Neuron (in vitro differentiated cells): ENCODE results near the gene SLC29A3.

Experiments
- H2AFZ ChIP-seq: one replicate; pipeline ENCODE4 v1.6.1; 2013; ENCODE audit warnings: low read depth, mild to moderate bottlenecking, inconsistent platforms, low read length, moderate library complexity
- H3K27me3 ChIP-seq: one replicate; pipeline ENCODE4 v1.6.1; 2013; ENCODE audit warnings: low read length; ENCODE audit not compliant: insufficient read depth
- H3K36me3 ChIP-seq: one replicate; pipeline ENCODE4 v1.6.1; 2013; ENCODE audit warnings: low read length; ENCODE audit not compliant: insufficient read depth
- H3K4me1 ChIP-seq: one replicate; pipeline ENCODE4 v1.6.1; 2013; ENCODE audit warnings: low read length; ENCODE audit not compliant: insufficient read depth
- H3K4me3 ChIP-seq: 2 replicates; pipeline ENCODE4 v1.5.1; 2013; ENCODE audit warnings: mild to moderate bottlenecking, low read length, moderate library complexity
- H3K9me3 ChIP-seq: one replicate; pipeline ENCODE4 v1.6.1; 2013; ENCODE audit warnings: low read length

The SLC29A3 gene

DNA sequence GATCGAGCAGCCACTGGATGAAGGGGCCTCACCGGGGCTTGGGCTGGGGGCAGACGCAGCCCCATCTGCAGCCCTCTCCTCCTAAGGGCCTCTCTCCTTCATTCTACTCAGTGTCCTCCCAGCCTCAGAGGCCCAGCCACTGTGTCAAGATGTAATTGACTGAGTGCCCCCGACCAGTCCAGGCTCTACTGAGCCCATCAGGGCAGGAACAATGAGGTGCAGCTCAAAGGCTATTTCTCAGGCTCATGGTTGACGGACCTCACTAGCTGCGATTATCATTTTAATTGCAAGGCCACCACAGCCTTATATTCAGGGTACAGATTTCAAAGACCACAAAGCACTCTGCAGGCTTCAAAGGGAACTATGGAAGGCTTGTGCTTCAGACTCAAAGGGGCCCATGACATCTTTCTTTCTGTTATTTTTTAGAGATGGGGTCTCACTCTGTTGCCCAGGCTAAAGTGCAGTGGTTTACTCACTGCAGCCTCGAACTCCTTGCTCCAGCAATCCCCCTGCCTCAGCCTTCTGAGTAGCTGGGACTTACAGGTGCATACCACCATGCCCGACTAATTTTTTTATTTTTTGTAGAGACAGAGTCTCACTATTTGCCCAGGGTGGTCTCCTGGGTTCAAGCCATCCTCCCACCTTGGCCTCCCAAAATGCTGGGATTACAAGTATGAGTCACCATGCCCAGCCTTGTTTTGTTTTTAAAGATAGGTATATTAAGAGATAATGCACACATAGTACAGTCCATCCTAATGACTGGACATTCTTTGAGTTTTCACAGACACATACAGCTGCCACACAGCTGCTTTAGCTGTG, 23.7 kb downstream of the SLC29A3 start:
- Histone ChIP-seq H2AFZ (no peak overlapping the region), H3K4me3 (no peak overlapping the region), H3K27me3 (no peaks in the 10 kb centered on the region), H3K4me1 (peaks cover 52% of the 10 kb centered on the region), H3K9me3 (no peaks in the 10 kb centered on the region), H3K36me3 (no peaks in the 10 kb centered on the region)

GRCh38 chr10:71343392-71343773, 24.3 kb downstream of the SLC29A3 start:
- no peak overlapping the region for H3K4me3 ChIP-seq
- H3K9me3 ChIP-seq = no peaks in the 10 kb centered on the region
- no peak overlapping the region for H2AFZ ChIP-seq
- no peaks in the 10 kb centered on the region for H3K36me3 ChIP-seq
- H3K27me3 ChIP-seq = no peaks in the 10 kb centered on the region
- peaks cover 52% of the 10 kb centered on the region for H3K4me1 ChIP-seq

- Histone ChIP-seq H3K4me3 (no peak overlapping the region), H2AFZ (no peak overlapping the region), H3K36me3 (no peaks in the 10 kb centered on the region), H3K9me3 (no peaks in the 10 kb centered on the region), H3K27me3 (no peaks in the 10 kb centered on the region), H3K4me1 (peaks cover 52% of the 10 kb centered on the region)
Measured at GRCh38 chr10:71344154-71344925, 25.3 kb downstream of the SLC29A3 start.

DNA sequence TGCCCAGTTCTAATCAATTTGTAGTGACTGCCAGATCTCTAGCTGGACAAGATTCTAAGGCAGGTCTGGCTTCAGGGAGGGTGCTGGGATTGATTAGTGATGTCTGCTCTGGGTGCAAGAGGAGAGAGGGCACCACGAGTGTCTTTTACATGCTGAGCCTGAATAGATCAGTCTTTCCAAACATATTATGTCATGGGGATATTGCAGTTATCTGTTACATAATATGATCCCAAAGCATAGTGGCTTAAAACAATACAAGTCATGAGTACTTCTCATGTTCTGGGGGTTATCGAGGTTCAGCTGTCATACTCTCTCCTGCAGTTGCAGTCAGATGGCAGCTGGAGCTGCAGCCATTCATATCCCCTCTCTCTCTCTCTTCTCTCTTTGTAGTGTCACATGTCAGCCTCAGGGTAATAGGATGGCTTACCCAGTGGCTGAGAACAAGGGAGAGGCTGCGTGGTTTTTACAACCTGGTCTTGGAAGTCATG, 26.0 kb downstream of the SLC29A3 start:
- no peaks in the 10 kb centered on the region for H3K36me3 ChIP-seq
- no peaks in the 10 kb centered on the region for H3K9me3 ChIP-seq
- H3K4me1 ChIP-seq = peaks cover 52% of the 10 kb centered on the region
- H3K4me3 ChIP-seq = no peak overlapping the region
- H2AFZ ChIP-seq = peak overlapping the region; percentile 1
- no peaks in the 10 kb centered on the region for H3K27me3 ChIP-seq

- H2AFZ ChIP-seq = no peak overlapping the region
- H3K36me3 ChIP-seq = no peaks in the 10 kb centered on the region
- no peak overlapping the region for H3K4me3 ChIP-seq
- peaks cover 52% of the 10 kb centered on the region for H3K4me1 ChIP-seq
- no peaks in the 10 kb centered on the region for H3K9me3 ChIP-seq
- H3K27me3 ChIP-seq = no peaks in the 10 kb centered on the region
Measured at GRCh38 chr10:71345694-71346093, 26.6 kb downstream of the SLC29A3 start.

DNA sequence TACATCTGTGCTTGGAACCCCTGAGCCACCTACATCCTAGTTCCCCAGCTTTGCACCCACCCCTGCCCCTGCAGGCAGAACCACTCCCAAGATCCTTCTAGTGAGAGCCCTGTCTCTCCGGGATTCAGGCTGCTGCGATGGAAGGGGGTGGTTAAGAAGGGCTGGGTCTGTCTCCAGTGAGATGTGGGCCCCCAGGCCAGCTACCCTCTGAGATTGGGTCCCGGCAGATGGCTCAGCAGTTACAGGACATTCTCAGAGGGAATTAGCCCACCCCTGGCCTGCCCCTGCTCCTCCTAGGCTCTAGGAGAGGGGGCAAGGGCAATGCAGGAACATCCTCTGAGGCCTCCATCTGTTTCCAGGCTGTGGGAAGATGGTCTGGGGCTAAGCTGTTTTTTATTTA, 27.7 kb downstream of the SLC29A3 start:
- H3K4me1 ChIP-seq = peaks cover 43% of the 10 kb centered on the region
- H3K9me3 ChIP-seq = no peaks in the 10 kb centered on the region
- H3K4me3 ChIP-seq = no peak overlapping the region
- H3K36me3 ChIP-seq = no peaks in the 10 kb centered on the region
- H2AFZ ChIP-seq = no peak overlapping the region
- no peaks in the 10 kb centered on the region for H3K27me3 ChIP-seq

DNA sequence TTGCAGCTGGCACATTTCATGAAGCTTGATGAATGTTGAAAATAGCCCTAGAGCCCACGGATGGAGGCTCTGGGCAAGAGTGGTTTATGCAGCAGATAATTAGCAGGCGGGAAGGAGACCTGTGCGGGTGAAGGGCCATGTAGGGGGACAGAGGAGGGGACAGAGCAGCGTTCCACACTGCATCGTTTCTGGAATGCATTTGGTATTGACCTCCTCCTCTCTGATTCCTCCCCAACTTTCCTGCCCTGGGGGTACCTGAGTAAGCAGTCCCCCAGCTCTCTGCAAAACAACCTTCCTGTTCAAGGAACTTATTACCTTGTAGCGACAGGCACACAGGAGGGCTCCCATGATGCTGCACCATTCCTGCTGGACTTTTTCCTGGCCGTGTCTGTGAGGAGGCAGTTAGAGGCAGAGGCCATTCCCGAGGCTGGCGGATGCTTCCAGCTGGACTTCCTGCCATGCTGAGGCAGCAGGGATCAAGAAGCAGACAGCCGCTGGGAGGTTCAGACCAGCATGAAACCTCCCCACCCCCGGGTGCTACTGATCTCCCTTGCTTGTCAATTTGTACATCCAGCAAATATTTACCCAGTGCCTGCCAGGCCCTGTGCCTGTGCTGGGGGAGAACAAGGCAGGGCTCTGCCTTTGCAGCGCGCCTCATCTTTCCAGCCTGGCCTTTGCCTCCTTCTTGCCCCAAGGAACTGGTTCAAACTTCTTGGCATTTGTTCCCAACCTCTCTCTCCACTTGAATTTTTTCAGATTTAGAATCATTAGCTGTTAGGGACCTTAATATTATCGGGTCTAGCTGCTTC, 28.7 kb downstream of the SLC29A3 start:
- Histone ChIP-seq H3K4me3 (no peak overlapping the region), H3K4me1 (peaks cover 33% of the 10 kb centered on the region), H3K9me3 (no peaks in the 10 kb centered on the region), H3K27me3 (no peaks in the 10 kb centered on the region), H2AFZ (no peak overlapping the region), H3K36me3 (no peaks in the 10 kb centered on the region)

DNA sequence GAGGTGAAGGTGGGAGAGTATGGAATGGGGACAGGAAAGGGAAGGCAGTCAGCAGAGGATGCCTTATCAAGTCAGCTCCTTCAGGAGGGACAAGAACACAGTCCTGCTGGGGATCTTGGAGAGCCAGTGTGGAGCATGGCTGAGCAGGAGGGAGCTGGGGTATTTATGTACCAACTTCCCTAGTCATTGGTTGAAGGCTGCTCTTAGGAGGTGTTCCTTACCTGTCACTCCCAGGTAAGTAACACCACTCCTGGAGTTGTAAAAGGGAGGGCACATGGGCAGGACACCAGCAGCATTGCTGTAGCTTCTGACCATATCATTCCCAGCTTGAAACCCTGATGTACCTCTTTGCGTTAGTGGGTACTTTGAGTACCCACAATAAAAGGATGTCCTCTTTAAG, 29.8 kb downstream of the SLC29A3 start:
- Histone ChIP-seq H2AFZ (no peak overlapping the region), H3K9me3 (no peaks in the 10 kb centered on the region), H3K36me3 (no peaks in the 10 kb centered on the region)

DNA sequence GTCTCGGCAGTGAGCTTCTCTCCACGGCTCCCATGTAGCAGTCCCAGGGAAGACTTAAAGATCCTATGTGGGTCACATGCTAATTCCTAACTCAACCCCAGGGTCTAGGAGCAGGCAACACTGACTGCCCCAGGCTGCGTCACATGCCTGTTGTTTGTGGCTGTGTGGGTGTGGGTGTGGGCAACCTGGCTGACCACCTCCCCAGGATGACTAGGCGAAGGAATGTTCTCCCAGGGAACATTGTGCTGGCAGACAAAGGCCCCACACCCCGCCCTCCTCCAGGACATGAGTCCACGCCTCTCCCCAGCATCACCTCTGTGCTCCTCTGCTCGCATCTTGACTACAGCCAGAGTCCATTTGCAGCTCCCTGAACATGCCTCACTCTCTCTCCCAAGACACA, 30.3 kb downstream of the SLC29A3 start:
- no peak overlapping the region for H3K4me3 ChIP-seq
- H3K9me3 ChIP-seq = no peaks in the 10 kb centered on the region
- no peaks in the 10 kb centered on the region for H3K36me3 ChIP-seq
- peaks cover 16% of the 10 kb centered on the region for H3K4me1 ChIP-seq
- no peaks in the 10 kb centered on the region for H3K27me3 ChIP-seq
- H2AFZ ChIP-seq = no peak overlapping the region

More for the DNA sequence above, 29.8 kb downstream of the SLC29A3 start:
- peaks cover 22% of the 10 kb centered on the region for H3K4me1 ChIP-seq
- no peak overlapping the region for H3K4me3 ChIP-seq
- no peaks in the 10 kb centered on the region for H3K27me3 ChIP-seq

DNA sequence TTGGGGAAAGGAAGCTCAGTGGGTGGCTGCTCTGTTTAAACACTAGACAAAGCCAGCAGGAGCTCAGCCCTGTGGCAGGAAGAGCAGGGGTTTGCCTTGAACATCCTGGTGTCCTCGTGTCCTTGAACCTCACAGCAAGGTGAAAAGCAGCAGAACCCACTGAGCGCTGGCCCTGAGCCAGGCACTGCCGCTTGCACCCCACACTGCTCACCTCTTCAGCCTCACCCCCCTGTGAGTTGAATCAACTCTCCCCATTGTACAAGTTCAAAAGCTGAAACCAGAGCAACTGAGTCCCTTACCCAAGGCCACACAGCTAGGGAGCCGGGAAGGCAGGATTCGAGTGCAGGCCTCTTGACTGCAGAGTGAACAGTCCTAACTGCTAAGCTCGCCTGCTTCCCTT, 32.0 kb downstream of the SLC29A3 start:
- H2AFZ ChIP-seq = no peak overlapping the region
- no peaks in the 10 kb centered on the region for H3K9me3 ChIP-seq
- H3K4me1 ChIP-seq = no peaks in the 10 kb centered on the region
- H3K27me3 ChIP-seq = no peaks in the 10 kb centered on the region
- H3K36me3 ChIP-seq = no peaks in the 10 kb centered on the region
- no peak overlapping the region for H3K4me3 ChIP-seq

- no peaks in the 10 kb centered on the region for H3K27me3 ChIP-seq
- H2AFZ ChIP-seq = no peak overlapping the region
- H3K4me3 ChIP-seq = no peak overlapping the region
- H3K4me1 ChIP-seq = no peaks in the 10 kb centered on the region
- no peaks in the 10 kb centered on the region for H3K36me3 ChIP-seq
- H3K9me3 ChIP-seq = no peaks in the 10 kb centered on the region
Measured at GRCh38 chr10:71351628-71352319, 32.7 kb downstream of the SLC29A3 start.

DNA sequence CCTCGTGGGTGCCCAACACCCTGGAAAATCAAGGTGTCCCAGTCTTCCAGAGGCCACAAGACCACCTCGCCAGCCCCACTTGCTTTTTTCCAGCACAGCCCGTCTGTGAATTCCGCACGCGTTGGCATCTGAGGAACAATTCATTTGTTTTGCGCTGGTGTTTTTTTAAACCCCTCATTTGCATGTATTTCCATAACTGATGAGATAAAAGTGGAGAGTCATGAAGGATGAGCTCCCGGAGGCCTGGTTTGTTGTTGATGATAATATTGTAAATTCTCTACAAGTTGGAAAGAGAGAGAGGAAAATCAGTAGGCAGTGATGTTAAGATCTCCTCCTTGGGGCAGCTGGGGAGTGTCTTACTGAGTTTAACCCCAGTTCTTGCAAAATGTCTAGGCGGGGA, 34.6 kb downstream of the SLC29A3 start:
- H2AFZ ChIP-seq = no peak overlapping the region
- no peaks in the 10 kb centered on the region for H3K36me3 ChIP-seq
- no peaks in the 10 kb centered on the region for H3K9me3 ChIP-seq
- no peak overlapping the region for H3K4me3 ChIP-seq
- no peaks in the 10 kb centered on the region for H3K4me1 ChIP-seq
- no peaks in the 10 kb centered on the region for H3K27me3 ChIP-seq
